NB4 (cell line): ENCODE data around the gene TFAP2D.

Experiments
- CTCF ChIP-seq: IDR thresholded peaks from one replicate; pipeline ENCODE4 v1.5.1; 2012; ENCODE audit warnings: low read depth, low read length
- MYC ChIP-seq: IDR thresholded peaks from 2 replicates; pipeline ENCODE4 v1.6.1; 2011; ENCODE audit warnings: low read depth, low read length

- TF ChIP-seq CTCF (no peak), MYC (no peak)
Observed at GRCh38 chr6:50689210-50689609, 24.1 kb upstream of the TFAP2D start.
